PFSK-1 (cell line): ENCODE measurements around the gene C11orf52.

Source experiments
- FOXP2 ChIP-seq: optimal IDR thresholded peaks from 2 replicates; pipeline ENCODE3; 2011; ENCODE audit warnings: borderline replicate concordance, control low read depth, inconsistent platforms; ENCODE audit not compliant: insufficient read depth; ENCODE audit errors: extremely low read length, extremely low read depth
- POLR2AphosphoS5 ChIP-seq: IDR thresholded peaks from 2 replicates; pipeline ENCODE4 v1.6.1; 2012; ENCODE audit warnings: low read depth, mild to moderate bottlenecking, control low read depth, low read length, moderate library complexity
- SIN3A ChIP-seq: IDR thresholded peaks from 2 replicates; pipeline ENCODE4 v1.6.1; 2012; ENCODE audit warnings: mild to moderate bottlenecking, low read length, moderate library complexity, borderline replicate concordance; ENCODE audit not compliant: insufficient read depth
- TAF1 ChIP-seq: IDR thresholded peaks from 2 replicates; pipeline ENCODE4 v1.6.1; 2012; ENCODE audit warnings: low read length, control low read depth, borderline replicate concordance; ENCODE audit not compliant: insufficient read depth
- TF ChIP-seq, protein P1 (sequence below), 2 experiments: IDR thresholded peaks; 2 replicates each; pipeline versions ENCODE4 v1.6.1 to v1.8.0; 2011 to 2012; ENCODE audit warnings: low read depth in 2 of 2, low read length in 2 of 2, control low read depth in 1 of 2, inconsistent platforms in 1 of 2, mild to moderate bottlenecking in 1 of 2, moderate library complexity in 1 of 2; ENCODE audit not compliant: insufficient read depth in 1 of 2

Gene C11orf52

DNA sequence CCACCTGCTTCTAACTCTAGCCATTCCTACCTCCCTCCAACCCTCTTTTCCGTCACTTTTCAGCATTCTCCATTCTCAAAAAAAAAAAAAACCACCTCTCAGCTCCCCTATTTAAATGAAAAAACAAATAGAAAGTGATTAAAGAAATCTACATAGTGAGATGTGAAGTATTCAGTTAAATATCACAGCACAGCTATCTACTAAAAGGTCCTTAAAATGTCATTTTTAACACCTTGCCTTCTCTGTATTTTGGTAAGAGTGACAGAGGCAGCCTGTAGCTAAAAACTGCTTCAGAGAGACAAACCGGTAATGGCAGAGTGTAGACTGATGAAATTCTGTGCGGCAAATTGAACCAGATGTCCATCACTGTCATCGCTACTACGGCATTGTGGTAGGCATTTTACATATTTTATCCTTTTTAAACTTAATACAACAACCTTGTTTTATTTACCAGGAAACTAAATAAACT lies 47.0 kb upstream of the C11orf52 start:
- TF ChIP-seq POLR2AphosphoS5 (peak; percentile 5; the same call in 1 of the 2 replicates), SIN3A (no peak)
- TF ChIP-seq, protein P1, sequence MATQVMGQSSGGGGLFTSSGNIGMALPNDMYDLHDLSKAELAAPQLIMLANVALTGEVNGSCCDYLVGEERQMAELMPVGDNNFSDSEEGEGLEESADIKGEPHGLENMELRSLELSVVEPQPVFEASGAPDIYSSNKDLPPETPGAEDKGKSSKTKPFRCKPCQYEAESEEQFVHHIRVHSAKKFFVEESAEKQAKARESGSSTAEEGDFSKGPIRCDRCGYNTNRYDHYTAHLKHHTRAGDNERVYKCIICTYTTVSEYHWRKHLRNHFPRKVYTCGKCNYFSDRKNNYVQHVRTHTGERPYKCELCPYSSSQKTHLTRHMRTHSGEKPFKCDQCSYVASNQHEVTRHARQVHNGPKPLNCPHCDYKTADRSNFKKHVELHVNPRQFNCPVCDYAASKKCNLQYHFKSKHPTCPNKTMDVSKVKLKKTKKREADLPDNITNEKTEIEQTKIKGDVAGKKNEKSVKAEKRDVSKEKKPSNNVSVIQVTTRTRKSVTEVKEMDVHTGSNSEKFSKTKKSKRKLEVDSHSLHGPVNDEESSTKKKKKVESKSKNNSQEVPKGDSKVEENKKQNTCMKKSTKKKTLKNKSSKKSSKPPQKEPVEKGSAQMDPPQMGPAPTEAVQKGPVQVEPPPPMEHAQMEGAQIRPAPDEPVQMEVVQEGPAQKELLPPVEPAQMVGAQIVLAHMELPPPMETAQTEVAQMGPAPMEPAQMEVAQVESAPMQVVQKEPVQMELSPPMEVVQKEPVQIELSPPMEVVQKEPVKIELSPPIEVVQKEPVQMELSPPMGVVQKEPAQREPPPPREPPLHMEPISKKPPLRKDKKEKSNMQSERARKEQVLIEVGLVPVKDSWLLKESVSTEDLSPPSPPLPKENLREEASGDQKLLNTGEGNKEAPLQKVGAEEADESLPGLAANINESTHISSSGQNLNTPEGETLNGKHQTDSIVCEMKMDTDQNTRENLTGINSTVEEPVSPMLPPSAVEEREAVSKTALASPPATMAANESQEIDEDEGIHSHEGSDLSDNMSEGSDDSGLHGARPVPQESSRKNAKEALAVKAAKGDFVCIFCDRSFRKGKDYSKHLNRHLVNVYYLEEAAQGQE (IDR thresholded peaks at IDR 0.05; ENCODE audit: insufficient read depth in 1 of 2, low read depth in 2 of 2, low read length in 2 of 2): no peak

GRCh38 chr11:111878385-111878848 lies 40.3 kb upstream of the C11orf52 start:
- TF ChIP-seq FOXP2: no peak
- peak; percentile 27; the same call in 1 of the 2 replicates for TF ChIP-seq SIN3A

GRCh38 chr11:111878849-111879636 lies 39.7 kb upstream of the C11orf52 start, which contains the start of the genes CFAP68 and FDXACB1:
Gene CFAP68 (plus strand): TSS chr11:111879541. CDS start chr11:111879561, 20 bp downstream.
Gene FDXACB1 (minus strand): TSS chr11:111879165. CDS start chr11:111879132, 33 bp downstream.
- TF ChIP-seq TAF1: peak; percentile 54; the same call in 1 of the 2 replicates
- peak; percentile 89 for TF ChIP-seq FOXP2
- TF ChIP-seq, protein P1 (IDR thresholded peaks at IDR 0.05; ENCODE audit: insufficient read depth in 1 of 2, low read depth in 2 of 2, low read length in 2 of 2): peak in 1 of 2 experiments; percentile 40; a peak in 1 of 4 replicates
- TF ChIP-seq SIN3A: no peak
- TF ChIP-seq POLR2AphosphoS5: peak; percentile 94

DNA sequence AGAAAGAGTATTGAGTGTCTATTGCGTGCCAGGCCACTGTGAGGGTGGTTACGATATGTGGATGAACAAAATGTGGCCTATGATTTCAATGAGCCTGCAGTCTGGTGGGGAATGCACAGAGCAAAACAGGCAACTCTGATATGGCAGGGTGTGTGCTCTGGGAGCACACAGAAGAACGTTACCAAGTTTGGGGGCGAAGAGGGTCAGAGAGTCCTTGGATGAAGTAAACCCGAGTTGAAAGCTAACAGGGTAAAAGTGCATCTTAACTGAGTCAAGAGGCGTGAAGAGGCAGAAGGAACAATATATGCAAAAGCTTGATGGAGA lies 39.1 kb upstream of the C11orf52 start:
- no peak for TF ChIP-seq POLR2AphosphoS5
- TF ChIP-seq, protein P1 (IDR thresholded peaks at IDR 0.05; ENCODE audit: insufficient read depth in 1 of 2, low read depth in 2 of 2, low read length in 2 of 2): no peak
- TF ChIP-seq FOXP2: no peak
- TF ChIP-seq SIN3A: no peak
- no peak for TF ChIP-seq TAF1

GRCh38 chr11:111882202-111882601 lies 36.5 kb upstream of the C11orf52 start:
- TF ChIP-seq POLR2AphosphoS5 (no peak), TAF1 (no peak), FOXP2 (no peak), SIN3A (no peak)
- TF ChIP-seq, protein P1 (IDR thresholded peaks at IDR 0.05; ENCODE audit: insufficient read depth in 1 of 2, low read depth in 2 of 2, low read length in 2 of 2): no peak
